Measurements from ENCODE around the gene B4GALNT1. TPM values are rescaled to one million over a fixed set of nuclear protein-coding genes. Genes with fewer than 3 reads are reported as not detected.

The B4GALNT1 gene
- total RNA-seq, 1 donor from 2014 or later = 5.9 TPM

- Mint-ChIP-seq H3K4me1 (ENCODE audit: unreplicated experiment) (peaks cover 14% of the 10 kb centered on the region), H3K4me3 (no peak overlapping the region), H3K36me3 (no peaks in the 10 kb centered on the region), H3K9me3 (no peaks in the 10 kb centered on the region), H3K27ac (no peak overlapping the region), H3K27me3 (peaks cover 26% of the 10 kb centered on the region)
- TF ChIP-seq CTCF (conservative IDR thresholded peaks at IDR 0.05) = no peak
- no peak for DNase-seq (ENCODE audit: extremely low spot score, unreplicated experiment)
Observed at GRCh38 chr12:57586832-57587429, 46.1 kb downstream of the B4GALNT1 start.

DNA sequence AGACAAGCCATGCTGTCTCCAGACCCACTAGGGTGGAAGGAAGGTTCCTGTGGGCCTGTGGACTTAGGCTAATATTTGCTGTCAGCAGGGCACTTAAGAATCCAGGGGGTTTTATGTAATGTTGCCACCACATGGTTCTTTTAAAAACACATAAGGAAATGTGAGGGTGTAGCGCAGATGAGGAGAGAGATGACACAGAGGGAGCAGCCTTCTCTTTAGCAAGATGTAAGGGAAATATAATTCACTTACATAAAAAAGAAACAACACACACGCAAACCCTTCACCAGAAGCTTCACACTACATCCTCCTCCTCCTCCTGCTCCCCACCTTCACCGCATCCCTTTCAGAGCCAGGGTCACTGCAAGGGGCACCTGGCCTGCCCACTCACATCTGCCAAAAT, 46.9 kb downstream of the B4GALNT1 start:
- Mint-ChIP-seq H3K27ac (no peak overlapping the region), H3K9me3 (no peaks in the 10 kb centered on the region), H3K27me3 (peaks cover 26% of the 10 kb centered on the region), H3K36me3 (no peaks in the 10 kb centered on the region), H3K4me1 (ENCODE audit: unreplicated experiment) (peaks cover 10% of the 10 kb centered on the region), H3K4me3 (no peak overlapping the region)
- no peak for DNase-seq (ENCODE audit: extremely low spot score, unreplicated experiment)
- no peak for TF ChIP-seq CTCF (conservative IDR thresholded peaks at IDR 0.05)

- Mint-ChIP-seq H3K4me3 (no peak overlapping the region), H3K9me3 (no peaks in the 10 kb centered on the region), H3K27ac (no peak overlapping the region)
Observed at GRCh38 chr12:57585156-57585555, 47.8 kb downstream of the B4GALNT1 start.

GRCh38 chr12:57584690-57585089, 48.3 kb downstream of the B4GALNT1 start:
- no peak for DNase-seq (ENCODE audit: extremely low spot score, unreplicated experiment)
- no peak for TF ChIP-seq CTCF (conservative IDR thresholded peaks at IDR 0.05)
- Mint-ChIP-seq H3K4me1 (ENCODE audit: unreplicated experiment) (peaks cover 4% of the 10 kb centered on the region), H3K36me3 (no peaks in the 10 kb centered on the region), H3K27me3 (peaks cover 22% of the 10 kb centered on the region), H3K4me3 (no peak overlapping the region), H3K9me3 (no peaks in the 10 kb centered on the region), H3K27ac (no peak overlapping the region)

More at GRCh38 chr12:57585156-57585555, 47.8 kb downstream of the B4GALNT1 start:
- peaks cover 22% of the 10 kb centered on the region for H3K27me3 Mint-ChIP-seq
- H3K36me3 Mint-ChIP-seq = no peaks in the 10 kb centered on the region
- no peak for DNase-seq (ENCODE audit: extremely low spot score, unreplicated experiment)
- TF ChIP-seq CTCF (conservative IDR thresholded peaks at IDR 0.05) = no peak
- peaks cover 4% of the 10 kb centered on the region for H3K4me1 Mint-ChIP-seq (ENCODE audit: unreplicated experiment)

DNA sequence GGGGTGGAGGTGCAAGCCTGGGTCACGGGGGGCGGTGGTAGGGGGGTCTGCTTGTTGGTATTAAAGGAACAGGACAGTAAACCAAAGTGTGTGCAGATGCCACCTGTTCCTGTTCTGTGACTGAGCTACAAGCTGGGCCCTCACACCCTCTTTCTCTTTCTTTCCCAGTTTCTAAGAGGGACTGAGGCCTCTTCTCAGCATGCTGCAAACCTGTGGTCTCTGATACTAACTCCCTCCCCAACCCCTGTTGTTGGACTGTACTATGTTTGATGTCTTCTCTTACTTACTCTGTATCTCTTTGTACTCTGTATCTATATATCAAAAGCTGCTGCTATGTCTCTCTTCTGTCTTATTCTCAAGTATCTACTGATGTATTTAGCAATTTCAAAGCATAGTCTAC, 49.0 kb downstream of the B4GALNT1 start:
- no peak overlapping the region for H3K27ac Mint-ChIP-seq
- H3K4me3 Mint-ChIP-seq = no peak overlapping the region
- peaks cover 22% of the 10 kb centered on the region for H3K27me3 Mint-ChIP-seq
- no peak for DNase-seq (ENCODE audit: extremely low spot score, unreplicated experiment)
- TF ChIP-seq CTCF (conservative IDR thresholded peaks at IDR 0.05) = no peak
- no peaks in the 10 kb centered on the region for H3K36me3 Mint-ChIP-seq
- peaks cover 4% of the 10 kb centered on the region for H3K4me1 Mint-ChIP-seq (ENCODE audit: unreplicated experiment)
- H3K9me3 Mint-ChIP-seq = no peaks in the 10 kb centered on the region
